ENCODE measurements around the gene KIFC3. TPM values are rescaled to one million over a fixed set of nuclear protein-coding genes. Genes with fewer than 3 reads are reported as not detected.
A peak's percentile ranks its signal among the peaks of the same experiment; 100 is the strongest.
"Not testable (repeated sequence)": the region's sequence is repeated elsewhere in the genome, so short reads cannot be mapped to it uniquely, and the experiment has no call there.

The KIFC3 gene
- polyA plus RNA-seq, 6 donors from 2014 or later = 0.54 to 1.3 (median 1.0) TPM; not detected in 3

DNA sequence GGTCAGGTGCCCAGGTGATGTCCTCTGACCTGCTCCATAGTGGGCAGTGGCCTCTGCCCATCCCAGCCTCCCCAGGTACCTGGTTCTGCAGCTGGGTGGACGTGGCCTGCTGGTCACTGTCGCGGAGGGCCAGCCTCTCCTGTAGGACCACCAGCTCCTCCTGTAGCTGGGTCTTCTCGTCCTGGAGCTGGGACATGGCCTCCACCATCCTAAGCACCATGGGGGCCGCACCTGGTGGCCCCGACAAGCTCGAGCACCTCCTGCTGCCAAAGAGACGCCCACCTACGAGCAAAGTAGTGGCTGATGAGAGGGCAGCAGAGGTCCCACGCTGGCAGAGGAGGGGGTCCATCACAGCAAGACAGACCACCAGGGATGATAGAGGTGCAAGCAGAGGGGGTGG is 16.9 kb downstream of the KIFC3 start:
- no peaks in the 10 kb centered on the region for H3K36me3 Mint-ChIP-seq

DNA sequence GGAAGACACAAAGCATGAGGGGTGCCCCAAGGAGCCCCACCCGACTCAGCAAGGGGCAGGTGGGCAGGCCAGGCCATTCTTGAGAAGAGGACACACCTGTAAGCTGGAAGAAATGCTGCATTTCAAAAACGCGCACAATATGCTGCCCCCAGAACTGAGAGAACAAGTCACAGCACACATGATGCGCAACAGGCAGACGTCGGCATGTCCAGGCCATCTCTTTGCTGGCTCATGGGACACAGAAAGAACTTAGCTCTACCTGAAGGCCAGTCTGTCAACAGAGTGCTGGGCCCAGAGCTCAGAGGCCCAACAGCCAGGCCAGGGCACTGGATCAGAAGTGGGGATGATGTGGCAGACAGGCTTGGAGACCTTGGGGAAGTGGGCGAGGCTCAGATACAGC is 18.0 kb downstream of the KIFC3 start:
- H3K27ac Mint-ChIP-seq = peak overlapping the region in 1 of 6 donors; percentile 3
- H3K4me1 Mint-ChIP-seq = no peaks in the 10 kb centered on the region
- no peaks in the 10 kb centered on the region for H3K27me3 Mint-ChIP-seq
- ATAC-seq (ENCODE audit: low read depth in 2 of 2) (no peak), DNase-seq (no peak)
- H3K9me3 Mint-ChIP-seq = no peaks in the 10 kb centered on the region
- no peak overlapping the region for H3K4me3 Mint-ChIP-seq
- no peaks in the 10 kb centered on the region for H3K36me3 Mint-ChIP-seq

More for the DNA sequence above, 16.9 kb downstream of the KIFC3 start:
- ATAC-seq (ENCODE audit: low read depth in 2 of 2) (no peak), DNase-seq (no peak)
- Mint-ChIP-seq H3K4me3 (no peak overlapping the region), H3K27me3 (no peaks in the 10 kb centered on the region), H3K27ac (no peak overlapping the region), H3K9me3 (no peaks in the 10 kb centered on the region), H3K4me1 (no peaks in the 10 kb centered on the region)

DNA sequence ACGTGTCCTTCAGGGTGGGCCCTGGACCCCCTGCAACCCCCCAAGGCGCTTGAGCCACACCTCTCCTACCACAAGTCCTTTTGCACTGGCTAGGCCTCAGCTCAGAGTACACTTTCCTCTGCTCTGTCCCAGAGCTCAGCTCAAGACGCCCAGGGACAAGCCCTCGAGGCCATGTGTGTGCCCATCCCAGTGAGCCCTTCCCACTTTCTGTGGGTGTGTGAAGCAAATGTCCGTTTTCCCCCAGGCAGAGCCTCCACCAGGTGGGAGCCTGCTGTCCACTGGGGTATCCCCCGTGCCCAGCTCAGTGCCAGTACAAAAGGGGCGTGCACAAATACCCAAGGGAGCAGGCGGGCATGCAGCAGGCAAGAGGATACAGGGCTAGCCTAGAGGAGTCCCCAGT is 18.4 kb downstream of the KIFC3 start:
- no peaks in the 10 kb centered on the region for H3K4me1 Mint-ChIP-seq
- no peaks in the 10 kb centered on the region for H3K36me3 Mint-ChIP-seq
- H3K4me3 Mint-ChIP-seq = no peak overlapping the region
- DNase-seq (no peak), ATAC-seq (ENCODE audit: low read depth in 2 of 2) (no peak)
- H3K9me3 Mint-ChIP-seq = no peaks in the 10 kb centered on the region
- H3K27ac Mint-ChIP-seq = peak overlapping the region in 1 of 6 donors; percentile 83
- no peaks in the 10 kb centered on the region for H3K27me3 Mint-ChIP-seq

DNA sequence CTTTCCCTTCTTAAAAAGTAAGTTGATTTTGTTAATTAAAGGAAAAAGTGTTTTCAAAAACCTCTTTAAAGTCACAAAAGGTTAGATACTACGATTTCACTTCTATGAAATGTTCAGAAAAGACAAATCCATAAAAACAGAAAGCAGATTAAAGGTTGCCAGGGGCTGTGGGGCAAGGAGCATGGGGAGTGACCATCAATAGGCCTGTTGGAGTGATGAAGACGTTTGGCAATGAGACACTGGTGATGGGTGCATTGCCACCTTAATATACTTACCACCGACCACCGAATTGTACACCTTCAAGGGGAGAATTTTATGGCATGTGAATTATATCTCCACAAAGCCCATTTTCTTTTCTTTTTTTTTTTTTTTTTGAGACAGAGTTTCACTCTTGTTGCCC is 19.2 kb downstream of the KIFC3 start:
- DNase-seq (no peak), ATAC-seq (ENCODE audit: low read depth in 2 of 2) (no peak)
- no peaks in the 10 kb centered on the region for H3K36me3 Mint-ChIP-seq
- H3K27ac Mint-ChIP-seq = peak overlapping the region in 1 of 6 donors; percentile 92
- no peaks in the 10 kb centered on the region for H3K4me1 Mint-ChIP-seq
- no peaks in the 10 kb centered on the region for H3K9me3 Mint-ChIP-seq
- H3K27me3 Mint-ChIP-seq = no peaks in the 10 kb centered on the region
- H3K4me3 Mint-ChIP-seq = no peak overlapping the region

DNA sequence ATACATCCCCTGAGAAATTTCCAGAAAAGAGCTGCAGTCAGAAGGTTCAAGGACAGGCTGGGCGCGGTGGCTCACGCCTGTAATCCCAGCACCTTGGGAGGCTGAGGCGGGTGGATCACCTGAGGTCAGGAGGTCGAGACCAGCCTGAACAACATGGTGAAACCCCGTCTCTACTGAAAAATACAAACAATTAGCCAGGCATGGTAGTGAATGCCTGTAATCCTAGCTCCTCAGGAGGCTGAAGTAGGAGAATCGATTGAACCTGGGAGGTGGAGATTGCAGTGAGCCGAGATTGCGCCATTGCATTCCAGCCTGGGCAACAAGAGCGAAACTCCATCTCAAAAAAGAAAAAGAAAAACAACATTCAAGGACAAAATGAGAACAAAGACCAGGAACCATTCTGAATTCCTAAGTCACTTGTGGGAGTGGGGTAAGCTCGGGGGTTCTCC is 19.7 kb downstream of the KIFC3 start:
- not testable (repeated sequence) for H3K9me3 Mint-ChIP-seq; DNase-seq; H3K4me3 Mint-ChIP-seq; H3K27me3 Mint-ChIP-seq; H3K36me3 Mint-ChIP-seq; H3K4me1 Mint-ChIP-seq; ATAC-seq (ENCODE audit: low read depth in 2 of 2)
- H3K27ac Mint-ChIP-seq = peak overlapping the region in 1 of 6 donors; percentile 92

DNA sequence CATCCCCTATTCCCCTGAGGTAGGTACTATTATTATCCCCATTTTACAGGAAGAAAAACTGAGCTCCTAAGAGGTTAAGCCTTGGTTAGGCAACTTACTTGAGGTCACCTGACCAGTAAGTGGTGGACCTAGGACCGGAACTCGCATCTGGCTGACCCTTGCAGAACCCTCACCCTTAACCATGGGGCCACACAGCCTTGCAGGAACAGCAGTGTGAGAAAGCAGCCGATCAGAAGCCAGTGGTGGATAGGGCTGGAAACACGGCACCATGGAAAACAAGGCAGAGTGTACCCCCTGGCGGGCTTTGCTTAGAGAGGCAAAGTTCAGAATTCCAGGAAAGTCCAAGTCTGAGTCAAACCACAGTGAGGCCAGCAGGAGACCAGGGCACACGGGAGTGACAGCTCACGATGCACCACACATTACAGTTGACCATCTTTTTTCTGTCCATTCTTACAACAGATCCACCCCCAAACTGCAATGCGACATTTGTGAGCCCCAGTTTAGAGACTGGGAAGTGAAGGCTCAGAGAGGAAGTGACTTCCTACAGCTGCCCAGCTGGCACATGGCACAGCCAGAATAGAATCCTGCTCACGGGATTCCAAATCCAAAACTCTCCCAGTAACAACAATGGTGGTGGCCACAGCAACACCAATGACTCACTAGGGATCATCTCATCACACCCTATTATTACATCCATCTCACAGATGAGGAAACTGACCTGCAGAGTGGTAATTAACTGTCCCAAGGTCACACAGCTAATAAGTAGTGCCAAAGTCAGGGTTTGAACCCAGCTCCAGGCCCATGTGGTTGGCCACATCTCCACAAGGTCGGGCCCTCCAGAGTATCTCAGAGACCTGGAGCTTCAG is 20.3 kb downstream of the KIFC3 start:
- Mint-ChIP-seq H3K27ac (no peak overlapping the region), H3K4me1 (no peaks in the 10 kb centered on the region), H3K9me3 (no peaks in the 10 kb centered on the region), H3K27me3 (no peaks in the 10 kb centered on the region), H3K4me3 (no peak overlapping the region), H3K36me3 (no peaks in the 10 kb centered on the region)
- ATAC-seq (ENCODE audit: low read depth in 2 of 2) (no peak), DNase-seq (no peak)

DNA sequence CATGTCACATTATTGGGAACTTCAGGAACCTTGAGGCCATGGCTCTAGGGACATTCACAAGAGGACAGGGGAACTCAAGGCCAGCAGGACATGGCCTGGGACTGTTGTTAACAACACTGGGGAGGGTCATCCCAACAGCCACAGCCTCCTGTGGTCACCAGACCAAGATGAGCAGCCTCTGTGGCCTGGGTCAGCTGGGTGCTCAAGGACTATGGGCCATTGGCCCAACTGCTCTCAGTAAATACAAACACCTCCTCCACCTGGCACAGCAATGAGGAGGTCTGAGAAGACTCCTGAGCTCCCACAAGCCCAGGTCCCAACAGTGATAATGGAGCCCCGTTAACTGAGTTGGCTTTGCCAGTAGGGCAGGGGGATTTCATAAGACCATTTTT is 20.9 kb downstream of the KIFC3 start:
- ATAC-seq (ENCODE audit: low read depth in 2 of 2) = no peak

DNA sequence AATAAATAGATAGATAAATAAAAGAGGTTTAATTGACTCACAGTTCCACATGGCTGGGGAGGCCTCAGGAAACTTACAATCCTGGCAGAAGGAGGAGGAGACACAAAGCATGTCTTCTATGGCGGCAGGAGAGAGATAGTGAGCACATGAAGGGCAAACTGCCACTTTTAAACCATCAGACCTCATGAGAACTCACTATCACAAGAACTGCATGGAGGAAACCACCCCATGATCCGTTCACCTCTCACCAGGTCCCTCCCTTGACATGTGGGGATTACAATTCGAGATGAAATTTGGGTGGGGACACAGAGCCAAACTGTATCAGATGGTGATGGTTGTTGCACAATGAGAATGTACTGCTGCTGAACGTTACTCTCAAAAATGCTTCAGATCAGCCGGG is 22.5 kb downstream of the KIFC3 start:
- not testable (repeated sequence) for DNase-seq; H3K27me3 Mint-ChIP-seq; H3K4me1 Mint-ChIP-seq; H3K36me3 Mint-ChIP-seq; H3K4me3 Mint-ChIP-seq; ATAC-seq (ENCODE audit: low read depth in 2 of 2); H3K9me3 Mint-ChIP-seq
- H3K27ac Mint-ChIP-seq = peak overlapping the region in 1 of 6 donors; percentile 61

More for the DNA sequence above, 20.9 kb downstream of the KIFC3 start:
- Mint-ChIP-seq H3K27ac (no peak overlapping the region), H3K27me3 (no peaks in the 10 kb centered on the region), H3K4me3 (no peak overlapping the region), H3K4me1 (no peaks in the 10 kb centered on the region), H3K36me3 (no peaks in the 10 kb centered on the region), H3K9me3 (no peaks in the 10 kb centered on the region)
- DNase-seq = no peak

DNA sequence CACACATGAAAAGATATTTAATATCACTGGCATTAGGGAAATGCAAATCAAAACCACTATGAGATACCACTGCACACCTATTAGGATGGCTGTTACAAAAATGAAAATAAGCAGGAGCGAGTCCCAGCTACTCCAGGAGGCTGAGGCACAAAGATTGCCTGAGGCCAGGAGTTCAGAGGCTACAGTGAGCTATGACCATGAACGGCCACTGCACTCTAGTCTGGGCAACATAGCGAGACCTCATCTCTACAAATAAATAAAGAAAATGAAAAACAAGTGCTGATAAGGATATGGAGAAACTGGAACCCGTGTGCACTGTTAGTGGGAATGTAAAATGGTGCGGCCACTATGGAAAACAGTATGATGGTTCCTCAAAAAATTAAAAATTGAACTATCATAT is 23.6 kb downstream of the KIFC3 start:
- Mint-ChIP-seq H3K9me3 (no peaks in the 10 kb centered on the region), H3K4me1 (no peaks in the 10 kb centered on the region), H3K27me3 (no peaks in the 10 kb centered on the region), H3K36me3 (no peaks in the 10 kb centered on the region), H3K27ac (no peak overlapping the region), H3K4me3 (no peak overlapping the region)
- ATAC-seq (ENCODE audit: low read depth in 2 of 2) (no peak), DNase-seq (no peak)

DNA sequence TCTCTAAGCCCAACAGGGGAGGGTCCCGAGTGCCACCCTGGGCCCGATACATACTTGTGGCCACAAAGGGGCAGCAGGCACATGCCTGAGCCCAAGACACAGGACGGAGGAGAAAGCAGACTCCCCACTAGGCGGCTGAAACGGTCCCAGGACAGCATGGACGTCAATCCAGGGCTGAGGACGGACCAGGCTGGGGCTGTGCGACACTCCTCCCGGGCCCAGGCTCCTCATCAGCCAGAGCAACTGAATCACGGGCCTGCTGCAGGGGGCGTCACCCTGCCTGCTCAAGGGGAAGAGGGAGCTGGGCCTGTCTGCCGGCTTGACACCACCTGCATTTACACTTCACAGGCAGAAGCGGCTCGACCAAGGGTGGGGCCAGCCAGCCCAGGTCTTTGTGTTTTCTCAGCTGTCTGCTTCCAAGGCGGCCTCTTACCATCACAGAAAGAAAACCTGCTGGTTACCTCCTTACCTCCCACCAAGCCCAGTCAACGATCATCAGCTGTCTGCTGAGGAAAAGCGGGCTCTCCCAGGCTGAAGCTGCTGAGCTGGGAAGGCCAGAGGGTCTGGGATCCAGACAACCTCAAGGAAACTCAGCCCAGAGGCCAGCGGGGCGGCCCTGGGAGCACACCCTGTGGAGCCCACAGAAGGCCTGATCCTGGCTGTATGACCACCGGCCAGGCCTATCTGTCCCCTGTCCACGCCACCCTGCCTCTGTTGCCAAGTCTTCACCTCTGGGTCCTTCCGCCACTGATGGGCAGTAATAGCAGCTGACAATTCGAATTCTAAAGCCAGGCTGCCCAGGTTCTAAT is 26.4 kb downstream of the KIFC3 start:
- no peak for DNase-seq
- H3K4me3 Mint-ChIP-seq = no peak overlapping the region
- no peak overlapping the region for H3K27ac Mint-ChIP-seq
- no peaks in the 10 kb centered on the region for H3K9me3 Mint-ChIP-seq
- ATAC-seq (ENCODE audit: low read depth in 2 of 2) = no peak
- H3K27me3 Mint-ChIP-seq = no peaks in the 10 kb centered on the region
- H3K4me1 Mint-ChIP-seq = no peaks in the 10 kb centered on the region
- no peaks in the 10 kb centered on the region for H3K36me3 Mint-ChIP-seq

DNA sequence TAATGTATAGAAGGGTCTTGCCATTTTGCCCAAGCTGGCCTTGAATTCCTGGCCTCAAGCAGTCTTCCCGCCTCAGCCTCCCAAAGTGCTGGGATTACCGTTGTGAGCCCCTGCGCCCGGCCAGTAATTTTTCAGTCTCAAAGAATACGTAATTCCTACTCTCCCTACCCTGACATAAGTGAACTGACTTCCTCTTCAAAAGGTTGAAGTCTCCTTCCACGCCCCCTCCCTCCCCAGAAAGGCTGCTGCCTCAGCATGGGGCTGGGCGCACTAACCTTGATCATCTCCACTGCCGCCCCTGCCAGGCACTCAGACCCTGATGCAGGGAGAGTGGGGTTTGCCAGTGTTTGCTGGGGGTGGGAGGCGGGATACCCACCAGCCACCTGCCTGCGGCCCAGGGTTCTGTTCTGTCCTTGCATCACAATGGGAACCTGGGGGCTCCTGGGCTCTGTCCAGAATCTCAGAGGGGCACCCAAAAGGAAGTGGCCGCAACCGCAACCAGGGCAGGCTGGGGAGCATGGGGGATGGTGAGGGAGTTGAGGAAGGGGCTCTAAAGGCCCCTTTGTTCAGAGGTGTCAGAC is 27.5 kb downstream of the KIFC3 start:
- no peaks in the 10 kb centered on the region for H3K4me1 Mint-ChIP-seq
- no peak for DNase-seq
- ATAC-seq (ENCODE audit: low read depth in 2 of 2) = no peak
- no peaks in the 10 kb centered on the region for H3K9me3 Mint-ChIP-seq
- H3K36me3 Mint-ChIP-seq = no peaks in the 10 kb centered on the region
- no peak overlapping the region for H3K27ac Mint-ChIP-seq
- no peak overlapping the region for H3K4me3 Mint-ChIP-seq
- H3K27me3 Mint-ChIP-seq = no peaks in the 10 kb centered on the region

DNA sequence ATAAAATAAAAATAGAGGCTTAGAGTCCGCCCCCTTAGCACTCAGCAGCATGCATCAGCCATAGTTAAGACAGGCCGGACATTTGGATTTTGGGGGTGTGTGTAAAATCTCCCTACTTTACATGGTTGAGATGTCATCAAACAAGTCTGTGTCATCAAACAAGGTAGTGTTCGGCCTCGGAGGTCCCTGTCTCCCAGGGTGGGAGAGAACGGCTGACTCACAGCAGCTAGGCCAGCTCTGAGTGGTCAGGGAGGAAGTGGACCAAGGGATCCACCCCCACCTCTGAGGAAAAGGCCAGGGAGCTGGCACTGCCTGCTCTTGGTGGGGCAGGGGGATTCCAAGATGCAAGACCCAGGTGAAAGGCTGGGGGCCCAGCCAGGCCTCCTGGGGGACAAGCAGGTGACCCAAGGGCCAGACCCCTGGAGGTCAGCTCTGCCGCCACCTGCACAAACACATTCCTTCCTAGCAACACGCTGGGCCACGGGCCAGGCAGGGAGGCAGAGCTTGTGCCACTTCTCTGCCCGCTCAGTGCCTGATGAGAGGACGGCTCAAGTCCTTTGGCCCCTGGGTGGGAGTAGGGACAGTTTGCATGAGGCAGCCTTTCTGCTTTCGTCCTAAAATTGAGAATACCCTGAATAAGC is 28.5 kb downstream of the KIFC3 start:
- Mint-ChIP-seq H3K9me3 (no peaks in the 10 kb centered on the region), H3K27ac (no peak overlapping the region), H3K4me1 (no peaks in the 10 kb centered on the region), H3K4me3 (no peak overlapping the region), H3K27me3 (no peaks in the 10 kb centered on the region), H3K36me3 (no peaks in the 10 kb centered on the region)
- DNase-seq (no peak), ATAC-seq (ENCODE audit: low read depth in 2 of 2) (no peak)

DNA sequence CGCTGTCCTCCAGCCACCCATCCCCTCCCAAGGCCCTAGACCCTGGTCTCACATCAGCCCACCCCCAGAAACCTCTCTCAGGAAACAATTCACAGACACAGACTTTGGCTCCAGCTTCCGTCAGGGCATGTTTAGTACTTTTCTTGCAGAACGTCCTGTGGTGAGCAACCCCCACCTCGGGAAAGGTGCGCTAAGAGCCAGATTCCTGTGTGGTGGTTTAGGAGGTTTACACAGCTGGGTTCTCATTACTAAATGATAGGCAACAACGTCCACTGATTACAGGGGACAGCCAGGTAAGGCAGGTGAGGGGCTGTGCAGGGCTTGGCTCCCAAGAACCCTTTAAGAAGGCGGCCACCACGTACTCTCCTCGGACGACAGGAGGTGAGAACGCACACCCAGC is 29.3 kb downstream of the KIFC3 start:
- Mint-ChIP-seq H3K9me3 (no peaks in the 10 kb centered on the region), H3K36me3 (no peaks in the 10 kb centered on the region), H3K4me3 (no peak overlapping the region), H3K4me1 (no peaks in the 10 kb centered on the region), H3K27ac (peak overlapping the region in 1 of 6 donors; percentile 38), H3K27me3 (no peaks in the 10 kb centered on the region)
- ATAC-seq (ENCODE audit: low read depth in 2 of 2) (no peak), DNase-seq (no peak)

All from naive B cell (primary cell).